Calu3 (cell line): ENCODE results near the gene UBR2. TPM values are rescaled to one million over a fixed set of nuclear protein-coding genes. Genes with fewer than 3 reads are reported as not detected.

Source experiments
- Bru-seq: library from RNA; stranded (reverse); fragments of 400-500 nt; gene quantifications from one replicate; lab custom pipeline; 2021; lab: Mats Ljungman, UMichigan
- BruChase-seq, 2 experiments: library from RNA; stranded (reverse); fragments of 400-500 nt; gene quantifications; one replicate each; lab custom pipeline; 2021; lab: Mats Ljungman, UMichigan
- BruUV-seq: library from RNA; stranded (reverse); fragments of 400-500 nt; replicated peaks from 2 replicates; lab custom pipeline; 2021; lab: Mats Ljungman, UMichigan
- CTCF ChIA-PET: fragments of 300-600 bp; sonication (Branson Sonifier 250); formaldehyde crosslinking; loops from one replicate; lab custom pipeline; 2022; ENCODE audit warnings: antibody characterized with exemption; lab: Charles Lee
- DNase-seq: peaks from one replicate; pipeline ENCODE4 v3.0.0; 2022
- H3K27ac Mint-ChIP-seq: one replicate; pipeline ENCODE4 v1.8.0; 2022; ENCODE audit warnings: mixed read lengths; ENCODE audit not compliant: unreplicated experiment
- H3K27me3 Mint-ChIP-seq: one replicate; pipeline ENCODE4 v1.8.0; 2022; ENCODE audit warnings: mixed read lengths; ENCODE audit not compliant: unreplicated experiment
- H3K36me3 Mint-ChIP-seq: one replicate; pipeline ENCODE4 v1.8.0; 2022; ENCODE audit warnings: mild to moderate bottlenecking, moderate library complexity, mixed read lengths; ENCODE audit not compliant: insufficient read depth, unreplicated experiment
- H3K4me1 Mint-ChIP-seq: one replicate; pipeline ENCODE4 v1.8.0; 2022; ENCODE audit warnings: mild to moderate bottlenecking, low read depth, mixed read lengths; ENCODE audit not compliant: unreplicated experiment
- H3K4me3 Mint-ChIP-seq: one replicate; pipeline ENCODE4 v1.8.0; 2022; ENCODE audit warnings: mild to moderate bottlenecking, low read depth, moderate library complexity, mixed read lengths; ENCODE audit not compliant: unreplicated experiment
- H3K9me3 Mint-ChIP-seq: one replicate; pipeline ENCODE4 v1.8.0; 2022; ENCODE audit warnings: low read depth, mixed read lengths; ENCODE audit not compliant: unreplicated experiment
- intact Hi-C: fragments of 100-400 bp; cut with micrococcal nuclease; formaldehyde crosslinking; loops from one replicate; pipeline ENCODE4 v1.10.0; 2022; ENCODE audit not compliant: unreplicated experiment
- long read RNA-seq: library from polyadenylated mRNA; stranded (forward); transcript quantifications from one replicate; pipeline ENCODE4 v2.0.0, GENCODE V29; 2022
- total RNA-seq: library from RNA; stranded (reverse); gene quantifications from 2 replicates; pipeline ENCODE4 v1.2.3, GENCODE V29; 2022
- TF ChIP-seq, protein P1 (sequence below): fragments of 200-600 bp; IDR thresholded peaks from one replicate; pipeline ENCODE4 v1.8.0; 2022; ENCODE audit warnings: antibody characterized with exemption; ENCODE audit not compliant: unreplicated experiment

The UBR2 gene
- total RNA-seq (32.4 and 32.9 TPM in 2 replicates), Bru-seq, nascent RNA (percentile 89 among the genes with signal in this experiment), BruChase-seq, experiment 1, labeled RNA remaining after a 6-hour chase (percentile 81 among the genes with signal in this experiment), BruChase-seq, experiment 2, labeled RNA remaining after a 2-hour chase (percentile 84 among the genes with signal in this experiment)
- long read RNA-seq, full-length matches to known transcripts = 2 of 26 reads
- long read RNA-seq, partial matches to known transcripts = 10 of 26 reads
- long read RNA-seq, other reads (novel, unspliced or antisense) = 14 of 26 reads

DNA sequence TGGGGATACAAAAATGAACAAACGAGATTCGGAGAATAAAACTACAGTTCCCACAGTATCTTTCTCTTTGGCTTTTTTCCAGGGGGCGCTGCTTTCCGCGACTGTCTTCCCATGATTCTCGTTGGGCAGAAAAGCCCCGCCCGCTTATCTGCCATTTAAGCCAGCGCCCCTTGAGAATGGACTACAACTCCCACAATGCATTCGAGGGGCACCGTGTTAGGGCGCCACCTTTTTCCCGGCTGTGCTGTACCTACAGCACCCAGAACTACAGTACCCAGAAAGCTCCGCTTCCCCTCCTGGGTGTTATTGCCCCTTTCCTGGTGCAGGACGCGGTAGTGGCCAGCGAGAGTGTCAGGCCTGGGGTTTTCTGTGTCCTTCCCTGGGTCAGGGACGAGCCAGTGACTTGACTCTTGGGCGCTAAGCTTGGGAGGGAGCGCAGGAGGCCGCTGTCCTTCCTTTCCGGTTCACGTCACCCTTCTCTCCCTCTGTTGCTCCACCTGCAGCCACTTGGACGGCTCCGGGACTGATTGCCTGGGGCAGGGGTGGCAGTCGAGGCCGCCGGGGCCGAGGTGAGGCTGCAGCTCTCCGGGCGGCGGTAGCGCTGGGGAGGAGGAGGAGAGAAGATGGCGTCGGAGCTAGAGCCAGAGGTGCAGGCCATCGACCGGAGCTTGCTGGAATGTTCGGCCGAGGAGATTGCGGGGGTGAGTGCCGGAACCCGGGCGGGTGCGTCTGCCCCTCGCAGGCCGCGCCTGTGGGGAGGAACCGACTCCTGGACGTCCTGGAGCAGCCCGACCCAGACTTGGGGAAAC lies at the start of gene UBR2:
TSS of gene UBR2 (plus strand) at position 333 of the 809 bp plus-strand sequence. CDS start at position 624, 291 bp downstream.
- TF ChIP-seq, protein P1, sequence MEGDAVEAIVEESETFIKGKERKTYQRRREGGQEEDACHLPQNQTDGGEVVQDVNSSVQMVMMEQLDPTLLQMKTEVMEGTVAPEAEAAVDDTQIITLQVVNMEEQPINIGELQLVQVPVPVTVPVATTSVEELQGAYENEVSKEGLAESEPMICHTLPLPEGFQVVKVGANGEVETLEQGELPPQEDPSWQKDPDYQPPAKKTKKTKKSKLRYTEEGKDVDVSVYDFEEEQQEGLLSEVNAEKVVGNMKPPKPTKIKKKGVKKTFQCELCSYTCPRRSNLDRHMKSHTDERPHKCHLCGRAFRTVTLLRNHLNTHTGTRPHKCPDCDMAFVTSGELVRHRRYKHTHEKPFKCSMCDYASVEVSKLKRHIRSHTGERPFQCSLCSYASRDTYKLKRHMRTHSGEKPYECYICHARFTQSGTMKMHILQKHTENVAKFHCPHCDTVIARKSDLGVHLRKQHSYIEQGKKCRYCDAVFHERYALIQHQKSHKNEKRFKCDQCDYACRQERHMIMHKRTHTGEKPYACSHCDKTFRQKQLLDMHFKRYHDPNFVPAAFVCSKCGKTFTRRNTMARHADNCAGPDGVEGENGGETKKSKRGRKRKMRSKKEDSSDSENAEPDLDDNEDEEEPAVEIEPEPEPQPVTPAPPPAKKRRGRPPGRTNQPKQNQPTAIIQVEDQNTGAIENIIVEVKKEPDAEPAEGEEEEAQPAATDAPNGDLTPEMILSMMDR = peak; percentile 55
- intact Hi-C loops = loop anchor here (10.0 kb wide), 1 partner anchor 311 kb away; the partner anchor contains the start of gene RPL7L1
- BruUV-seq = no TSS peak

DNA sequence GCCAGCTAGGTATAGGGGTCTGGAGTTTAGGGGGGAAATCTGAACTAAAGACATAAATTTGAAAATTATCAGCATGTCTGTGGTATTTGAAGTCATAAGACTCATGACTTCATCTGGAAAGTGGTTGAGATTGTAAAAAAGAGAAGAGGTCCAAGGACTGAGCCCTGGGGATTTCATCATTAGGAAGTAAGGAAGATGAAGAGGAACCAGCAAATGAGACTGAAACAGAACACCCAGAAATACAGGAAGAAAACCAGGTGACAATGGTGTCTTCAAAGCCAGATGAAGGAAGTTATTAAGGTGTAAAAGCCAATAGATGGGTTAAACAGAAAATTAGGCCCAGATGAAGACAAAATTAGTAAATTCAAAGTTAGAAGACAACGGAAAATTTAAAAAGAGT lies 49.1 kb upstream of the UBR2 start:
- Mint-ChIP-seq H3K36me3 (no peaks in the 10 kb centered on the region), H3K9me3 (no peaks in the 10 kb centered on the region), H3K27me3 (peaks cover 15% of the 10 kb centered on the region), H3K27ac (no peak overlapping the region), H3K4me1 (peaks cover 11% of the 10 kb centered on the region), H3K4me3 (no peak overlapping the region)
- intact Hi-C loops = no loop called here
- TF ChIP-seq, protein P1 = no peak
- DNase-seq = no peak
- BruUV-seq = no TSS peak
- CTCF ChIA-PET = no interaction called here

More for the DNA sequence above, at the start of gene UBR2:
- peaks cover 36% of the 10 kb centered on the region for H3K36me3 Mint-ChIP-seq
- no peaks in the 10 kb centered on the region for H3K9me3 Mint-ChIP-seq
- H3K4me3 Mint-ChIP-seq = peak within 1 kb of the TSS; percentile 83
- peak within 1 kb of the TSS; percentile 70 for H3K27ac Mint-ChIP-seq
- CTCF ChIA-PET = interaction anchor here (0.5 to 3.9 kb wide), 17 partner anchors 10 to 1912 kb away, joined by 3 to 27 read pairs (median 3); no protein-coding TSS in a partner anchor
- H3K4me1 Mint-ChIP-seq = peaks cover 17% of the 10 kb centered on the region
- DNase-seq = peak; percentile 99
- H3K27me3 Mint-ChIP-seq = no peaks in the 10 kb centered on the region

DNA sequence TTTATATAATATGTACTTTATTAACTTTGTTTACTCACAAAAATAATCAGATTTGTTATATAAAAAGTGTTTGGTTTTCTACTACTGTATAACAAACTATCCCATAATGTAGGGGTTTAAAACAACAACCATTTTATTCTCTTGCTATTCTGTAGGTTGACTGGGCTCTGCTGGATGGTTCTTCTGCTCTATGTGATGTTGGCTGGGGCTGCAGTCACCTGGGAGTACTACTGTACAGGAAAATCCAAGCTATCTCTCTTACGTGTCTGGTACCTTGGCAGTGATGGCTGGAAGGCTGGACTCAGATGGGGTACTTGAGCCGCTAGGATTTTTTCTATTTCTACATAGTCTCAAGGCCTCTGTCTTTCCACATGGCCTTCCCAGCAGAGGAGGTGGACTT lies 44.0 kb upstream of the UBR2 start:
- CTCF ChIA-PET = interaction anchor here (0.7 to 1.3 kb wide), 2 partner anchors 23 to 45 kb away, joined by 3 read pairs; no protein-coding TSS in a partner anchor
- Mint-ChIP-seq H3K4me1 (no peaks in the 10 kb centered on the region), H3K9me3 (no peaks in the 10 kb centered on the region), H3K4me3 (no peak overlapping the region), H3K27me3 (peaks cover 8% of the 10 kb centered on the region), H3K36me3 (no peaks in the 10 kb centered on the region), H3K27ac (no peak overlapping the region)
- BruUV-seq = no TSS peak
- TF ChIP-seq, protein P1 = no peak
- intact Hi-C loops = no loop called here
- DNase-seq = no peak

- CTCF ChIA-PET = interaction anchor here (0.5 to 1.3 kb wide), 3 partner anchors 24 to 87 kb away, joined by 3 to 5 read pairs (median 3); no protein-coding TSS in a partner anchor
- no peaks in the 10 kb centered on the region for H3K36me3 Mint-ChIP-seq
- BruUV-seq = no TSS peak
- intact Hi-C loops = no loop called here
- H3K4me3 Mint-ChIP-seq = no peak overlapping the region
- TF ChIP-seq, protein P1 = no peak
- H3K27ac Mint-ChIP-seq = no peak overlapping the region
- no peak for DNase-seq
- H3K9me3 Mint-ChIP-seq = no peaks in the 10 kb centered on the region
- no peaks in the 10 kb centered on the region for H3K4me1 Mint-ChIP-seq
- no peaks in the 10 kb centered on the region for H3K27me3 Mint-ChIP-seq
Measured at GRCh38 chr6:42520786-42521607, 42.8 kb upstream of the UBR2 start.
